ENCODE results near the gene ERICH6B.
A peak's percentile ranks its signal among the peaks of the same experiment; 100 is the strongest.

The ERICH6B gene

DNA sequence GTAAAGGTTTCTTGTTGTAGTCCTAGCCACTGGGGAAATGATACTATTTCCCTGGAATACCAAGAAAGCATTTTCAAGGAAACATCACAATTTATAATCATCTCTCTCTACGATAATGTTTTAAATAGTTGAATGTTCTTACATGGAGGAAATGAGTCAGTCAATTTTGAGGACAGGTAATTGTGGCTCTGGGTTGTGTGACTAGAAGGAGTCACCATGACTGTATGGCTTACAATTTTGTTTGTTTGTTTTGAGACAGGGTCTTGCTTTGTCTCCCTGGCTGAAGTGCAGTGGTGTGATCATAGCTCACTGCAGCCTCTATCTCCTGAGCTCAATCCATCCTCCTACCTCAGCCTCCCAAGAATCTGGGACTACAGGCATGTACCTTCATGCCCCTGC lies 103.4 kb downstream of the ERICH6B start:
- H3K79me2 ChIP-seq (ENCODE audit: insufficient read depth, low read length), result no peaks in the 10 kb centered on the region
- H3K9me2 ChIP-seq (ENCODE audit: low read depth, low read length), result no peaks in the 10 kb centered on the region
- no peaks in the 10 kb centered on the region for H3K27me3 ChIP-seq (ENCODE audit: insufficient read depth, low read length)
- H3K4me2 ChIP-seq (ENCODE audit: low read length), result no peak overlapping the region
- H3K4me3 ChIP-seq (ENCODE audit: low read depth, low read length, poor library complexity, severe bottlenecking), result no peak overlapping the region
- H4K20me1 ChIP-seq (ENCODE audit: insufficient read depth, low read length), result no peaks in the 10 kb centered on the region
- no peak overlapping the region for H3K27ac ChIP-seq (ENCODE audit: low read depth, low read length, poor library complexity, severe bottlenecking)
- H3K9me3 ChIP-seq (ENCODE audit: low read length), result no peaks in the 10 kb centered on the region
- no peak overlapping the region for H2AFZ ChIP-seq (ENCODE audit: low read length)
- H3F3A ChIP-seq (ENCODE audit: insufficient read depth, low read length), result no peaks in the 10 kb centered on the region
- TF ChIP-seq, protein P1, sequence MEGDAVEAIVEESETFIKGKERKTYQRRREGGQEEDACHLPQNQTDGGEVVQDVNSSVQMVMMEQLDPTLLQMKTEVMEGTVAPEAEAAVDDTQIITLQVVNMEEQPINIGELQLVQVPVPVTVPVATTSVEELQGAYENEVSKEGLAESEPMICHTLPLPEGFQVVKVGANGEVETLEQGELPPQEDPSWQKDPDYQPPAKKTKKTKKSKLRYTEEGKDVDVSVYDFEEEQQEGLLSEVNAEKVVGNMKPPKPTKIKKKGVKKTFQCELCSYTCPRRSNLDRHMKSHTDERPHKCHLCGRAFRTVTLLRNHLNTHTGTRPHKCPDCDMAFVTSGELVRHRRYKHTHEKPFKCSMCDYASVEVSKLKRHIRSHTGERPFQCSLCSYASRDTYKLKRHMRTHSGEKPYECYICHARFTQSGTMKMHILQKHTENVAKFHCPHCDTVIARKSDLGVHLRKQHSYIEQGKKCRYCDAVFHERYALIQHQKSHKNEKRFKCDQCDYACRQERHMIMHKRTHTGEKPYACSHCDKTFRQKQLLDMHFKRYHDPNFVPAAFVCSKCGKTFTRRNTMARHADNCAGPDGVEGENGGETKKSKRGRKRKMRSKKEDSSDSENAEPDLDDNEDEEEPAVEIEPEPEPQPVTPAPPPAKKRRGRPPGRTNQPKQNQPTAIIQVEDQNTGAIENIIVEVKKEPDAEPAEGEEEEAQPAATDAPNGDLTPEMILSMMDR (IDR thresholded peaks at IDR 0.05; ENCODE audit: low read length), result no peak
- no peak for TF ChIP-seq EZH2 (IDR thresholded peaks at IDR 0.05; ENCODE audit: borderline replicate concordance, low read length)
- no peak overlapping the region for H3K9ac ChIP-seq (ENCODE audit: low read length)
- peaks cover 70% of the 10 kb centered on the region for H3K36me3 ChIP-seq (ENCODE audit: insufficient read depth, low read length)
- H3K4me1 ChIP-seq (ENCODE audit: insufficient read depth, low read length, severe bottlenecking), result peaks cover 3% of the 10 kb centered on the region

DNA sequence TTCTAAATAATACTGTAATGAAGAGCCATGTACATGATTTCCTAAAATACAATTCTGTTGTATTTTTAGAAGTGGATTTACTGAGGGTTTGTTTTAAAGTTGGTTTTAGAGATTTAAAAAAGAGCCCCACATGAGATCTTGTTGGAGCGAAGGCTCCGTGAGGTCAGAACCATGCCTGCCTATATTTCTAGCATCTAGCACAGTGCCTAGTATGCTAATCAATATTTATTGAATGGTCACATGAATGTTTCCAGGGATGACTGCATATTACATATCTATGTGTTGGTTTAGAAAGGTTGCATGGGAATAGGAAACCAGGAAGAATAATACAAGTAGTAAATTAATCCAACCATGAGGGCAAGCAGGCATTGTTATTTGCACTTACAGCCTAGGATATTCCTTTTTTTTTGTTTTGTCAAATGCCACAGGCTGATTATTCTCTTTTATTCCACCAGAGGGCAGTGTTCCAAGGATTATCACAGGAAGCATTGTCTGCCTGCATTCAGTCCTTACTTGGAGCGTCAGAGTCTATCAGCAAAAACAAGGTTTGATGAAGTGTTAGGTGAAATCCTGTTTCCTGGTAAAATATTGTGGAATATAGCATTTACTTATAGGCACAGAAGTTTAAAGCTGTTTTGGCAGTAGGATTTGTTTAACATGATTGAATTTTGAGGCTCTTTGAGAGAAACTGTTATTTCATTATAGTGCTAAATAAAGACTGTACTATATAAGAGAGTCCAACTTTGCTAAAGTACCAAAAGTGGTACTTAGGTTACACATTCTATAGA lies 104.0 kb downstream of the ERICH6B start:
- Histone ChIP-seq H2AFZ (ENCODE audit: low read length) (no peak overlapping the region), H3K9me2 (ENCODE audit: low read depth, low read length) (no peaks in the 10 kb centered on the region), H3K27ac (ENCODE audit: low read depth, low read length, poor library complexity, severe bottlenecking) (no peak overlapping the region), H3K27me3 (ENCODE audit: insufficient read depth, low read length) (no peaks in the 10 kb centered on the region), H3K4me3 (ENCODE audit: low read depth, low read length, poor library complexity, severe bottlenecking) (no peak overlapping the region), H3K79me2 (ENCODE audit: insufficient read depth, low read length) (no peaks in the 10 kb centered on the region), H3K4me2 (ENCODE audit: low read length) (no peak overlapping the region), H3K4me1 (ENCODE audit: insufficient read depth, low read length, severe bottlenecking) (peaks cover 3% of the 10 kb centered on the region), H3K36me3 (ENCODE audit: insufficient read depth, low read length) (peaks cover 70% of the 10 kb centered on the region), H3F3A (ENCODE audit: insufficient read depth, low read length) (no peaks in the 10 kb centered on the region), H4K20me1 (ENCODE audit: insufficient read depth, low read length) (no peaks in the 10 kb centered on the region), H3K9me3 (ENCODE audit: low read length) (no peaks in the 10 kb centered on the region), H3K9ac (ENCODE audit: low read length) (no peak overlapping the region)
- TF ChIP-seq, protein P1 (IDR thresholded peaks at IDR 0.05; ENCODE audit: low read length), result peak; percentile 76
- no peak for TF ChIP-seq EZH2 (IDR thresholded peaks at IDR 0.05; ENCODE audit: borderline replicate concordance, low read length)

DNA sequence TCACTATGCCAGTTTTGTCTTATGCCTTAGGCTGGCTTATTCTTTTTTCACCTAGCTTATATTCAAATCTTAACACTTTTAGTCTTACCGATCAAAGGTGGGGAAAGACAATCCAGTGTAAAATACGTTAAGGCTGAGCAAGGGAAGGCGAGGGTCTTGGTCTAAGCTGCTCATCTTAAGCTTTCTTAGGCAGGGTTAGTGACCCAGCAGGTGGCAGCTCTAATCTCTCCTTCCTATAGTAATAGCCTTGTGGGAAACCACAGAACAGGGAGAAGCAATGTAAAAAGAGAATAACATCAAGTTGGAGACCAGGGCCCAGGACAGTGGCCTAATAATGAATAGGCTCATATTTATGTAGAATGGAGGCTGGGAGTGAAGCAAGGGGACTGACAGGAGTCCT lies 104.9 kb downstream of the ERICH6B start:
- Histone ChIP-seq H3F3A (ENCODE audit: insufficient read depth, low read length) (no peaks in the 10 kb centered on the region), H3K9ac (ENCODE audit: low read length) (no peak overlapping the region), H3K4me3 (ENCODE audit: low read depth, low read length, poor library complexity, severe bottlenecking) (no peak overlapping the region), H3K4me2 (ENCODE audit: low read length) (no peak overlapping the region), H3K36me3 (ENCODE audit: insufficient read depth, low read length) (peaks cover 66% of the 10 kb centered on the region), H3K79me2 (ENCODE audit: insufficient read depth, low read length) (no peaks in the 10 kb centered on the region), H3K27me3 (ENCODE audit: insufficient read depth, low read length) (no peaks in the 10 kb centered on the region), H3K9me2 (ENCODE audit: low read depth, low read length) (no peaks in the 10 kb centered on the region), H2AFZ (ENCODE audit: low read length) (no peak overlapping the region), H4K20me1 (ENCODE audit: insufficient read depth, low read length) (no peaks in the 10 kb centered on the region), H3K9me3 (ENCODE audit: low read length) (no peaks in the 10 kb centered on the region), H3K4me1 (ENCODE audit: insufficient read depth, low read length, severe bottlenecking) (peaks cover 3% of the 10 kb centered on the region), H3K27ac (ENCODE audit: low read depth, low read length, poor library complexity, severe bottlenecking) (no peak overlapping the region)
- TF ChIP-seq, protein P1 (IDR thresholded peaks at IDR 0.05; ENCODE audit: low read length), result no peak
- no peak for TF ChIP-seq EZH2 (IDR thresholded peaks at IDR 0.05; ENCODE audit: borderline replicate concordance, low read length)

Measured in OCI-LY1 (cell line).